C4-2B (cell line): ENCODE results near the gene HBM.

Source experiments
- CTCF ChIP-seq: fragments of 450-650 bp; conservative IDR thresholded peaks from 2 replicates; pipeline ENCODE4 v1.5.1; 2017; ENCODE audit warnings: mild to moderate bottlenecking
- ZFX ChIP-seq: fragments of 450-650 bp; IDR thresholded peaks from 2 replicates; pipeline ENCODE4 v1.6.1; 2017

GRCh38 chr16:185691-186090 is 19.9 kb downstream of the HBM start:
- TF ChIP-seq CTCF: no peak
- no peak for TF ChIP-seq ZFX
